GM15510 (cell line): ENCODE data around the gene SSC5D.

Experiments used
- POLR2A ChIP-seq: IDR thresholded peaks from 3 replicates; pipeline ENCODE4 v1.6.1; 2011; ENCODE audit warnings: borderline replicate concordance; ENCODE audit not compliant: insufficient read length; ENCODE audit errors: extremely low read depth

Gene SSC5D

GRCh38 chr19:55563261-55563690 is 75.0 kb downstream of the SSC5D start:
- TF ChIP-seq POLR2A: no peak

- TF ChIP-seq POLR2A: no peak
Measured at GRCh38 chr19:55566823-55567222, 78.6 kb downstream of the SSC5D start.

GRCh38 chr19:55567708-55568328 is 79.6 kb downstream of the SSC5D start:
- no peak for TF ChIP-seq POLR2A
